Measurements from ENCODE around the gene SLC35F3.

DNA sequence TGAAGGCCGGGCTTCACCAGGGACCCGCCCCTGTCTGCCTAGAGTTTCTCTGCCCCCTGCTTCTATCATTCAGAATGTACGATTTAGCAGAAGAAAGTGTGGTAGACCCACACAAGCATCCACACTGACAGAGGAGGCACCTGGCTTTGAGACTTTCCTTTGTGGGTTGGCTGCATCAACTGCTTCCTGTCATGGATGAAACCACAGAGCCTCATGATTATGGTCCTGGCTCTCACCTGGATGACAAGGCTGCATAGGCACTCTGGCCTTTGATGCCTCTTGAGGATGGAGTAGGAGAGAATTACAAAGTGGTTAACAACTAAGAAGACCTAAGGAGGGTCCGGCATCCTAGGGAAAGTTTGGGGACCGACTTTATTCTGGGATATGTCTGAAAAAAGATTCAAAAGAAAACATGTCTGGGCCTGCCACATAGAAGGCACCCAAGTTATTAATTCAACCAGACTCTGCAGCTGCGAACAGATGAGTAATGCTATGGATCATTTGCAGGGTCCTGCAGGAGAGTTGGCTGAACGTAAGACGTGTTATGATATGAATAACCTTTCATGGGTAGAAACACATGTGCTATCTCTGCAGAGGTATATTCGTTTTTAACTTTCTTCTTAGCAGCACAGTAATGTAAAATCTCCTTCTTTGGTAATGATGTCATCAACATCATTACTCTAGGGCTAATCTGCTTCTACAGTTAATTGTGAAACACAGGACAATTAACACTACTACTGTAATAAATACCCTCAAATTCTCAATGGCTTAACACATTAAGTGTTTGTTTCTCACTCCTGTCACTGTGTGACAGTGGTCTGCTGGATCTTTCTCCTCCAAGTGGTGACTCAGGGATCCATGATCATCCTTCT is 136.2 kb downstream of the SLC35F3 start:
- TF ChIP-seq, protein P1, sequence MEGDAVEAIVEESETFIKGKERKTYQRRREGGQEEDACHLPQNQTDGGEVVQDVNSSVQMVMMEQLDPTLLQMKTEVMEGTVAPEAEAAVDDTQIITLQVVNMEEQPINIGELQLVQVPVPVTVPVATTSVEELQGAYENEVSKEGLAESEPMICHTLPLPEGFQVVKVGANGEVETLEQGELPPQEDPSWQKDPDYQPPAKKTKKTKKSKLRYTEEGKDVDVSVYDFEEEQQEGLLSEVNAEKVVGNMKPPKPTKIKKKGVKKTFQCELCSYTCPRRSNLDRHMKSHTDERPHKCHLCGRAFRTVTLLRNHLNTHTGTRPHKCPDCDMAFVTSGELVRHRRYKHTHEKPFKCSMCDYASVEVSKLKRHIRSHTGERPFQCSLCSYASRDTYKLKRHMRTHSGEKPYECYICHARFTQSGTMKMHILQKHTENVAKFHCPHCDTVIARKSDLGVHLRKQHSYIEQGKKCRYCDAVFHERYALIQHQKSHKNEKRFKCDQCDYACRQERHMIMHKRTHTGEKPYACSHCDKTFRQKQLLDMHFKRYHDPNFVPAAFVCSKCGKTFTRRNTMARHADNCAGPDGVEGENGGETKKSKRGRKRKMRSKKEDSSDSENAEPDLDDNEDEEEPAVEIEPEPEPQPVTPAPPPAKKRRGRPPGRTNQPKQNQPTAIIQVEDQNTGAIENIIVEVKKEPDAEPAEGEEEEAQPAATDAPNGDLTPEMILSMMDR (IDR thresholded peaks at IDR 0.05; ENCODE audit: insufficient read depth, low read depth, low read length) = no peak
- no peak for TF ChIP-seq EZH2 (IDR thresholded peaks at IDR 0.05; ENCODE audit: insufficient read depth, low read length)

All from astrocyte (in vitro differentiated cells and primary cell).